SW480 (cell line): ENCODE results near the gene ETNPPL.

Source experiments
- DNase-seq: peaks from one replicate; pipeline ENCODE4 v3.0.0-alpha.2; 2016; ENCODE audit warnings: low spot score

The ETNPPL gene

DNA sequence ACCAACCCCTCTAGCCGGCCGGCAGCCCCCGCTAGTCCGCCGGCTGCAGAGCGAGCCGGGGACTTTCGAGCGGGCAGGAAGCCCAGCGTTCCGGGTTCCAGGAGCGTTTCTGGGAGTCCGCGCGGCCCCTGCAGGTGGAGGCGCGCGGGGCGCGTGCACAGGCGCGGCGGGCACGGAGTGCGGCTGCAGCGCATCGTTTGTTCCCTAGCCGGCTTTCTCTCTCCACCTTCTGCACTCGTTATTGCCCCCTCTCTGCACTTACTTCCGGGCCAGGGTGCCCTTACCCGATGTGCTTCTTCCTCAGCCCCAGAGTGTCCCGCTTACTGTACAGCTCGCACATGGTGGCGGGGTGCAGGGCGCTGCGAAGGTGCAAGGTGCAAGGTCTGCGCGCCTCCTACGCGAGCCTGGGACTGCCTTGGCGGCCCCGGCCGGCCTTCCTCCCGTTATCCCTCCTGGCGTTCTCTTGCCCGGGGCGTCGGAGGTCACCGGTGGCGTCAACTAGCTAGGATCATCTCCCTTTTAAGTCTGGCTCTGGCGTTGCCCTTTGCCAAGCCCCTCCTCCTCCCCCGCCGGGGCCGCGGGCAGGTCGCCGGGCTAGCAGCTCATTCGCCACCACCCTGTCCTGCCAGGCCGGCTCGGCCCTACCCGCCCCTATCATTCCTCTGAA is at the start of gene ETNPPL:
Gene ETNPPL, minus strand, starts transcription at position 495 of the 667 bp plus-strand sequence. Its CDS starts 155 bp downstream, at position 340.
- DNase-seq: peak; percentile 29

DNA sequence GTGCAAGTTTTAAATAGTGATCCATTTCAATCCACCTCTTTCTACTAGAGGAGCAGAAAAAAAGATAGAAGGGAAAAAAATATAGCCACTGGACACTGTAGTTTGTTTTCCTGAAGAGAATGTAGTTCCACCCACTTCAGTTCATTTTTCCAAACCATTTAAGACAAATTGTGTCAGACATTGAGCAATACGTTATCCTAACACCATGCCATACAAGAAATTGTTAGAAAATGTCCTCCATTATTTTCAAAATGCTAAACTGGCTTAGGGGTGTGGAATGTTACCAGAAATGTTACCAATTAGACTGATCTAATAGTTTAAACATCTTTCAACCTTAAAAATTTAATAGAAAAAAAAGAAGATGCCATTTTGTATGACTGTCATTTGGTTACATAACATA is 48.6 kb upstream of the ETNPPL start:
- no peak for DNase-seq

DNA sequence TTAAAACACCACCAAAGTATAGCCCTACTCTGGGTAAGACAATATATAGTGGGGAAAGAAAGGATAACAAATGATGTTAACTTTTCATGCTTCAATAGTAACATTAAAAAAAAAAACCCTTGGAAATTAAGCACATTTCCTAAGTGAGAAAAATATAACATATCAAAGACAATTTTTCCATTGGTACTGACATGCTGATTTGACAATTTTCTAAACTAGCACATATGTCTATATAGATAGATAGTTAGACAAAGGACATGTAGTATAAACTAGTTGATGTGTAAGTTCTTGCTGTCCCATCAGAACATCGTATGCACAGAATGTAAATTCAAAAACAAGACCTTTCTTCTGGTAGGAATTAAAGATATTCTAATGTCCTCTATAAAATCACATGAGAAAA is 47.2 kb upstream of the ETNPPL start:
- no peak for DNase-seq

DNA sequence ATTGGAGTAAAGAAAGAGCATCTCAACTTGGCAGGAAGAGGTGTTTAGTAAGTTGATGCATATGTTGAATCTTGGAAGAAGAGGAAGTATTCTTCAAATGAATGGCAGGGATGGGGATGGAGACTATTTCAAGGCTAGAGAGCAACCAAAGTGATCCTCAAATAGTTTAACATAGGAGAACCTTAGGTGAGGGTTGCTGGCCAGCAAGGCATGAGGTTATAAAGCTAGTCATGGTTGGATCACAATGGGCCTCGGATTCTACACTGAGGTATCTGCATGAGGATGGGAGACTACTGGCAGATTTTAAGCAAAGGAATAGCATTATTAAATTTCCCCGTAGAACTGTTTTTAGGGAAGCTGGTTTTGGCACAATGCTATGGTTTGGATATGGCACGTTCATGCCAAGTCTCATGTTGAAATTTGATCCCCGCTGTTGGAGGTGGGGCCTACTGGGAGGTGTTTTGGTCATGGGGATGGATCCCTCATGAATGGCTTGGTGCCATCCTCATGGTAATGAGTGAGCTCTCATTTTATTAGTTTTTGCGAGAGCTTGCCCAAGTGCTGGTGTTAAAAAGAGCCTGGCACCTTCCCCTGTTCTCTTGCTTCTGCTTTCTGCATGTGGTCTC is 41.9 kb upstream of the ETNPPL start:
- DNase-seq: no peak

DNA sequence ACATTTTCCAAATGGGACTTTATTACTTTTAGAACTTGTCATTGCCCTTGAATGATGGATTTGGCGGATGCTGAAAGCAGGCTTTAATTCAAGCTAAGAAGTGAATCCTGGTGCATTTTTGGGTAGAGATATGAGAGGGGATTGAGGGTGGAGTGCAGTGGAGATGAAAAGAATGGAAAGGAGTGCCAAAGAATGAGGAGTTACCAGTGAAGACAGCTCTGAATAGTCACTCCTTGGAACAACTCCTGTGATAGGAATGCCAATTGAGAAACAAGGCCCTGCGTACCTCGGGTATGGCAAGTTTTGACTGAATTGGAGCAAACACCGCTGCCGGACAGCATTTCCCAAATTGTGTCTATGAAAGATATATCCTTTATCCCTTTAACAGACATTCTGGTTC is 36.5 kb upstream of the ETNPPL start:
- DNase-seq: no peak

DNA sequence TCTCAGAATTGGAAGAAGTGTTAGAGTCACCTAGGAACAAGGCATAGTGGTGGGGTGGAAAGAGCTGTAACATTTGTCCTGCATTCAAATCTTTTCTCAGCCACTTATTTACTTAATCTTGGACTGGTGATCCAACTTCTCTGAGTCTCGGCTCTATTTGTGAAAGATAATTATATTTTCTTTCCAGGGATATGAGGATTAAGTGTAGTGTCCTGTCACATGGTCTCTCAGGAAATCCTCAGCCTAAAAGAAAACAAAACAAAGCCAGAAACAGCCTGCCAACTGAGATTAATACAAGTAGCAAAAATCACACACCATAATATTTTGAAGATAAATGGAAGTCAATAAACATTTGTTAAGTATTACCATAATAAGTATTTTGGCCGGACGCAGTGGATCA is 33.3 kb upstream of the ETNPPL start:
- DNase-seq: no peak

DNA sequence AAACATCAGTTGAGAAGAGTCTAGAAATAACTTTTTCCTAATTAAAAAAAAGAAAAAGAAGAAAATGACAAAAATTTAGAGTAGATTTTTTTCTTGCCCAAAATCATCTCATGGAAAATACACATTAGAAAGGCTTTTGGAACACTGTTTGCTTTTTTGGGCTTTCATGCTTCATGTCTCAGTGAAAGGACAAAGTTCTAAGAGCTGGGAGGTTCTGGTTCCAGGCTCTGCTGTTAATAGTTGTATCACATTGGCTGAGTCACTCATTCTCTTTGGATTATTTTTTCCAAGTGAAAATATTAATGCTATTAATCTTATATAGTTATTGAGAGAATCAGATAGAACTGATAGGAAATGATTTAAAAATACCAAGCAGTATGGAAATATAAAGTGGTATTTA is 32.9 kb upstream of the ETNPPL start:
- DNase-seq: no peak

DNA sequence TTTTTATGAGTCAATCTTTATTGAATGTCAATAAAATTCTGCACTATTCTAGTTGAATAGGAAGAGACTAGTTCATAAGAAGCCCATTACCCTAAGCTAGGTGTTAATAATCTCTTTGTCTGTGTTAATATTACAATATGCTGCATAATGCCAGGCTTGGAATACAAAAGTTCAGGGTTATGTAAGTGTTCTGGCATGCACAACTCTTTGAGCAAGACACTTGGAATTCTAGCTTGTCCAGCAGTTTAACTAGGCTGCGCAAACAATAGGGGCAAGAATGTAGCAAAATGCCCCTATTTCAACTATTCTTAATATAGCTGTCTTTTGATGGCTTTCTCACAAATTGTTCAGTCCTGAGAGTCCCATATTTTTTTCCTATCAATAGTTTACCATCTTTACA is 31.3 kb upstream of the ETNPPL start:
- DNase-seq: no peak

DNA sequence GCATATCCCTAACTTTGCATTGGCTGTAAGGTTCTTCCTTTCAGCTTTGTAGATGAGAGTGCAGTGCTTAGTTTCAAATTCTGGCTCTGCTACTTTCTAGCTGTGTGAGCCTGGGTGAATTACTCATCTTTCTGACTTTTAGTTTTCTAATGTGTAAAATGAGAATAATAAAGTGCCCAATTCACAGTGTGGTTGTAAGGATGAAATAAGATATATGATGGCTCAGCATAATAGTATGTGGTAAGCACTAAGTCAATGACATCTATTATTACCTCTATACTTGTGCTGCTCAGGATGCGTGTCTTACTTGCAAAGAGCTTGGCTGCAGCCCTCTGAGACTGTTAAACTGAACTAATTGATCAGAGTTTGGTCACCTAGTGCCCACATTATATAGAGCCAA is 30.6 kb upstream of the ETNPPL start:
- no peak for DNase-seq

DNA sequence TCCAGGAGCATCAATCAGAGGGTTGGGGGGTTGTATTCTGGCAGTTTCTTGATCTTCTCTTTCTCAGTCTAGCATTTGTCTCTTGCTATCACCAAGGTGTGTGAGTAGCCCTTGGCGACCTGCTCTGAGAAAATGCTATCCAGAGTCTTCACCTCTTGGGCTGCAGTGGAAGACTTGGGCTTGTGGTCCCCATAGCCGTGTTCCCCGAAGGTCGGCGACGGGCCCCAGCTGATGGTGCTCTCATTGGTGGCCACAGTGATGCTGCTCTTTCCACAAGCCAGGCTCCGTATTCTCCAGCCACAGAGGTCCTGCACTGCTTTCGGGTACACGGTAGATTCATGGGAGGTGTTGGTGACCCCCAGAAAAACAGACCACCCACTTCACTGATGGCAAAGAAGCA is 25.9 kb upstream of the ETNPPL start:
- DNase-seq: no peak

DNA sequence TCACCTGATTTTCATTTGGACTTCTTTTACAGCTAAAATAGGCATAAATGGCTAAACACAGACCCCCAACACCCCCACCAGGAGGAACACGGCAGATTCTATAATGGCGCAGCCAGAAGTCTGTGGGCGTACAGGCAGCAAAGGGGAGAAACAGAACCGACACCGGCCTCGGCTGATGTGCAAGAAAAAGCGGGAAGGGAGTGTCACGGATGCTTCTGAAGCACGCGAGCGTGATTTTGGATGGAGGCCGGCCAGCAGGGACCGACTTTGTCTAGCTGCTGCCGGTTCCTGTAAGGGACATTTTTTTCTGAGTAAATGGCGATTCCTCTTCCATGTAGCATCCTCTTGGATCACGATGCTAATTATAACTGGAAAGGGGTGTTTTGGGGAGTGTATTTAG is 24.9 kb upstream of the ETNPPL start:
- DNase-seq: no peak

DNA sequence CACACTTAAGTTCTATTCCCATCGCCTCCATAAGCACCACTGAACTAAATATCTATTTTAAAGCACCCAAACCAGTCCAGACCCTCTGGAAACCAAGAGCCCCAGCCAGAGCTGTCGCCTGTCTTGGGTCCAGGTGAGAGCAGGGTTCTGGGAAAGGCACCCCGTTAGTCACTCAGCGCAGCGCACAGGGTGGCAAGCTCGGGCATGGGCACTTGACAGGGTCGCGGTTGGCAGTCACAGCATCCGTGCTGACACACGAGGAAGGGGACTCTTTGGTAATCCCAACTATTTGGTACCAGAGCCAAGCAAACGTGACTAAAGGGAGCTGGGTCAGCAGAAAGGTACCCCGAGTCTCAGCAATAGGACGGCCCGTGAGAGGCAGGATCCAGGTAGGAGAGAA is 24.3 kb upstream of the ETNPPL start:
- DNase-seq: no peak

DNA sequence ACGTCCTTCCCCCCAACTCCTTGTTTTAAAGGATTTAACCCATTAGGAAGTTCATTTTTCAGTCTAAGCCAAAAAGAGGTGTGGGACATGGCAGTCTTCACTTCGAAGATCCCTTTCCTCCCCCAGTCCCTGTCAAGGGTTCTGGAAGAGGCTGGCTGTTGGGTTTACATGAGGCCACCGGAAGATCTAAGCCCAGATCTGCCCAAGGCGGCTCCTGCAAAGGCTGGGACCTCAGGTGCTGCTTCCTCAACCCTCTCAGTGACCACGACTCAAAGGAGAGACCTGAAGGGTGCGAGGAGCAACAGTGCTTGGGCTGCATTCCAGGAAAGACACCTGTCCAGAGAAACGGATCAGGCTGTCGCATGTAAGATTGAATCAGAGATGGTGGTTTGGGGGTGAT is 23.5 kb upstream of the ETNPPL start:
- DNase-seq: no peak

DNA sequence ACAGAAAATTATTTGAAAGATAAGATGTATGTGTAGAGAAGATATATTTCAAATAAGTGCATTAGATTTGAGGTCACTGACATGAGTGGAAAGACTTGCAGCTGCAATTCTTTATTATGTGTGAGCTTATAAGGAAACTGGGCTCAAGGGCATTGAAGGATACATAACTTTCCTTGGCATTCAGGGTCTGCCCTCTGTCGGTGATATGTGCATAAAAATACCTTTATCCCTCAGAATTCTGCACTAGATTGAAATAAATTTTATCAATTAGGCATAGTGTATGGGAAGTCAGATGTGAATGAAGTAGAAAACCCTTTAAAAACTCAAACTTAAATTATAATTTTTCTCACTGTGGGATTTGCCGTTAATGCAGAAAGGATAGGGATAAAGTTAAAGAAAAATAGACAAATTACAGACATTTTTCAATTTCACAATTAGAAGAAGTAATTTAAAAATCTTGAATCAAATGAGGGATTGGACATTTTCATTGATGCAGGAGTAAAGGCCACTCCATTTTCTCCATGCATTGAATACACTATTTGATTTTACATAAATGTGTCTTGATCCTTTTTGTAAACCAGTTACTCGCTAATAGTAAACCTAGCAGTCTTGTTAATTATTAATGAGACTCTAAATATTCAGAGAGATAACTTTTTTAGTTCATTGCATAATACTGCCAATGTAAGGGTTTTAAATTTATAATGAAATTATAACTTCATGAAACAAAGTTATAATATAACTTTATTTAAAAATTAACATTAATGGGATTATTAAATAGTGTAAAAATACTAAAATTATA is 21.0 kb upstream of the ETNPPL start:
- no peak for DNase-seq

DNA sequence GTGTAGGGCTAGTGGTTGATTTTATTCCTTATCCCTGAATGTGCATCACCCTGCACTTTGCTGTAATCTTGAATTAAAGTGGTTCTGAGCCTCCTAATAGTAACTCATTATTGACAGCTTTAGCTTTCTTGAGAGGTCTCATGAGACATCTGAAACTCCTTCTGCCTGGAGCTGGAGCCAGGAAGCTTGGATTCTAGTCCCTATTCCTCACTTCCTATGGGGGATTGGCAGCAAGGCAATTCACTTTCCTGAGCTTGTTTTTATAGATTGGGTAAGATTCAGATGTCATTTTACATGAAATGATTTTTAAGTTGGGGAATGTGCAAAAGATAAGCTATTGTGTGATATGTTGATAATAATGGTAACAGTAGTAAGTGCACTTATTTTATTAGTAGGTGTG is 17.1 kb upstream of the ETNPPL start:
- no peak for DNase-seq

DNA sequence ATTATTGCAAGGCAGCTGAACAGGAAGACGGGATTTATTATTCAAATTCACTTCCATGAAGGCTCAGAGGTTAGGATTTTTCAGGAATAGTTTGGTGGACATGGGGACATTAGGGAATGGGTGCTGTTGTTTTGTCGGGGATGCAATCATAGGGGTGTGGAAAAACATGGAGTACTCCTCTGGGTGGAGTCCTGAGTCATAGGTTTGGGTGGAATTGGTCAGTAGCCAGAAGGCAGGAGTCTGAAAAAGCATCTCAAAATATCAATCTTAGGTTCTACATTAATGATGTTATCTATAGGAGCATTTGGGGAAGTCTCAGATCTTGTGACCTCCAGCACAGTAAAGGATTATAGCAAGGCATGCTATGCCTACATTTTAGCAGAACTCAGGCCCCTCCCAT is 14.5 kb upstream of the ETNPPL start:
- DNase-seq: no peak

DNA sequence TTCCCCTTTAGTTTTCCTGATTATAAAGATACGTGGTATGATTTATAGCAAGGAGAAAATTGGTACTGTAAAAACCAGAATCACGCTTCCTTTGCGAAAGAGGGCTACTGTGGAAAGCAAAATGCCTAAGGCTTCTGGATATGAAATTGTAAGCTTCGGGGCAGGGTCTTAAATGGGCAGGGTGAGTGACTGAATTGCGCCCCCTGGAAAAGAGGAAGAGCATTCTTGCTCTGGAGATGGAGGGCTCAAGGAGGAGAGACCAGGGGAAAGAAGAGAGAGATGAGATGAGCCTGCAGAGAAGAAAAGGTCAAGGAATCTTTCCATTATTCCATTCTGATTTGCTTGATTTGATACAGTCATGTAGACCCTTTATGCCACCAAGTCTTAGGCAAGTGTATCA is 13.1 kb upstream of the ETNPPL start:
- DNase-seq: no peak

DNA sequence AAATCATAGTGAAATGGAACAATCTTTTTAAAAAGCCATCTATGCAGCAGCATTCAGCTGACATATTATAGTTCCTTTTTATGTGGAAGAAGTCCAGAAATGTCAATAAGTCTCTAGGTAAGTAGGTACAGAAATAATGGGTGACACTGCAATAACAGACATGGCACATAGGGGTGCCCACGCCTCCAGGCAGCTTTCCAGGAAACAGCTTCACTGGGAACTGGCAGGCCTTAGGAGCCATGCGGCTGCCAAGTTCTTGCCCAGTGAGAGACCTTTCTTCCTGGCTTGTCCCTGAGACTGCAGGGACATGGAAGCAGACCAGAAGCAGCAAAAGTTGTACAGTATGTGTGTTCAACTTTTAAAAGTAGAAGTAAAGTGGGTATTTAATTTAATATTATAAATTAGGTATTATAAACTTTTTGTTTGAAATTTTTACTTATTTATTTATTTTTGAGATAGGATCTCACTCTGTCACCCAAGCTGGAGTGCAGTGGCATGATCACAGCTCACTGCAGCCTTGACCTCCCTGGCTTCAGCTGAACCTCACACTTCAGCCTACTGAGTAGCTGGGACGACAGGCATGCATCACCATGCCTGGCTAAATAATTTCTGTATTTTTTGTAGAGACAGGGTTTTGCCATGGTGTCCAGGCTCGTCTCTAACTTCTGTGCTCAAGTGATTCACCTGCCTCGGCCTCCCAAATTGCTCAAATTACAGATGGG is 12.1 kb upstream of the ETNPPL start:
- no peak for DNase-seq

DNA sequence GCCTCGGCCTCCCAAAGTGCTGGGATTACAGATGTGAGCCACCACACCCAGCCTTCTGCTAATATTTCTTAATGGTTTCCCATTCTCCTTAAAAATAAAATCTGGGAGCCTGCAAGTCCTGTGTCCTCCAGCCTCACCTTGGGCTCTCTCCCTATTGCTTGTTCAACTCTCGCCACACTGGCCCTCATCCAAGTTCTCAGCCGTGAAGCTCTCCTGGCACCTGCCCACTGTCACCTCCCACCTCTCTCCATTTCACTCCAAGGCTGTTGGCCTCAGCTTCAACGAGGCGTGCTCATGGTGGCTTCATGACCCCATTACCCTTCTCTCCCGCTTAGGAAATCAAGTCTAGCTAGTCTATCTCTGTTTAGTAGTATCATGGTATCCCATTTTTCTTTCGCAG is 9.5 kb upstream of the ETNPPL start:
- no peak for DNase-seq

DNA sequence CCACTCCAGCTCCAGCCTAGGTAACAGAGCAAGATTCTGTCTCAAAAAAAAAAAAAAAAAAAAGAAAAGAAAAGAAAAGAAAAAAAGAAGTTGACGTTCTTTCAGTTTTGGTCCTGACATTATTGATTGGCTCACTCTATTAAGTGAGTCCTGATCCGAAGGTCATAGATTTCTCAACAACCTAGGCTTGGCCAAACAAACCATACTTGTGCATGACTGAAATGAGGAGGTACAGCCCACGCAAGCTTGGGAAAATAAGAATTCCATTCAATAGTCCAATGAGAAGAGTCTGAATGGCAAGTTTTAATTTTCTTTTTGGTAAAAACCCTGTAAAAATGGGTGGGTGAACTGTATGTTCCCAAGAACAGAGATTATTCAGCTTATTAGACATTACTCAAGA is 3.2 kb upstream of the ETNPPL start:
- DNase-seq: no peak

DNA sequence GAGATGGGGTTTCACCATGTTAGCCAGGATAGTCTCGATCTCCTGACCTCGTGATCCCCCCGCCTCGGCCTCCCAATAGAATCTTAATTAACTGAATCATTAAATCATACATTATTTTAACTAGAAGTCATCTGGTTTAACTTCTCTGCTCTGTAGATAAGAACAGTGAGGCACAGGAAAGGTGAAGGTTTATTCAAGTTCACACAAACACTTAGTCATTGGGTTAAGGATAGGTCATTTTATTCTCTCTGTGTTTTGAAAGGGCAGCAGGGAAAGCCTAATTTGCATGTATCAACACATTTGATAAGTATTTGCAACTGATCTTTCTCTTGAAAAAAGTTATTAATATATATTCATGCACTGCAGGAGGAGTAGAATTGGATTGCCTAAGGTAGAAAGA is 1.1 kb upstream of the ETNPPL start:
- DNase-seq: no peak

DNA sequence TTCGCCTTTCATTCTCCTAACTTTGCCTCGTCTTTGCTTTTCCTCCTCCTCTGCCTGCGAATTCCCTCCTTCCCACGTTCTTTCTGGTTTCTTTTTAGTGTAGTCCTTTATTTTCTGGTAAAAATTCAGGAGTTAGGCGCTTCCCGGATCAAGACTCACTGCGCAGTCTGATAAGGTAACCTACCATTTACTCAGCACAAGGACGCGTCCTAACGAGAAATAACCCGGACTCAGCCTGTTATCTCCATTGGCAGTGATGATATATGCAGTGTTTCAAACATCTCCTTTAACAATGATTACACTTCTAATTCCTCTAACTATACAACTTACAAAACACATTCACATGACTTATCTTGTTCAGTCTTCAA is 357 bp upstream of the ETNPPL start:
- DNase-seq: no peak

DNA sequence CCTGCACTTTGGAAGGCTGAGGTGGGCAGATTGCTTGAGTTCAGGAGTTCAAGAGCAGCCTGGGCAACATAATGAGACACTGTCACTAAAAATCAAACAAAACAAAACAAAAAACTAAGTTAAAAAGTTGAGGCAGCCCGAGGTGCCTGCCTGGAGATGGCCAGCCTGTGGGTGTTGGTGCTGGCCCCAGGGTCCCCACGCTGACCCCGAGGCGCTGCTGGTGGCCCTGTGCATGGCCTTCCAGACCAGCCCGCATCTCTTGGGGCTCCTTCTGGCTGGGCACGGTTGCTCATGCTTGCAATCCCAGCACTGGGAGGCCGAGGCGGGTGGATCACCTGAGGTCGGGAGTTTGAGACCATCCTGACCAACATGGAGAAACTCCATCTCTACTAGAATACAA is 4.4 kb downstream of the ETNPPL start:
- DNase-seq: no peak
